GM19468 (cell line): ENCODE measurements around the gene CGB2.
"Not testable (repeated sequence)": the region's sequence is repeated elsewhere in the genome, so short reads cannot be mapped to it uniquely, and the experiment has no call there.

ENCODE experiments used
- ATAC-seq: cut with Tn5 transposase; IDR thresholded peaks from one replicate; pipeline ENCODE4 v1.9.1; 2021; ENCODE audit warnings: mild to moderate bottlenecking, moderate library complexity, moderate number of reproducible peaks; ENCODE audit not compliant: unreplicated experiment; ENCODE audit errors: extremely low read depth

Gene CGB2

DNA sequence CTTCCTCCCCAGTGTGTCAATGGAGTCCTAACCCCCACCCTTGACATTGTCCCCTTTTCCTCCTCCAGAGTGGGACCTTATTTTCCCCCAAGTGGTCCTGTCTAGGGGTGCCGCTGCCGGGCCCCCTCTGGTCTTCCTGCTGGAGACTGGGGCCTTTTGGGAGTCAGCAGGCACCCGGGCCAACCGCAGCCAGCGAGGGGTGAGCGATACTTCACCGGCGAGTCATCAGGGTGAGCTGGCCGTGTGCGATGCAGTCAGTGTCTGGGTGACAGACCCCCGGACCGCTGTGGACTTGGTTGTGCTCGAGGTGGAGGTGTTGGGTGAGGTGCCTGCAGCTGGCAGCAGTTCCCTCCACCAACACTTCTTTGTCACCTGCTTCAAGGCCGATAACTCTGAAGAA, 1.9 kb upstream of the CGB2 start:
- ATAC-seq: not testable (repeated sequence)

DNA sequence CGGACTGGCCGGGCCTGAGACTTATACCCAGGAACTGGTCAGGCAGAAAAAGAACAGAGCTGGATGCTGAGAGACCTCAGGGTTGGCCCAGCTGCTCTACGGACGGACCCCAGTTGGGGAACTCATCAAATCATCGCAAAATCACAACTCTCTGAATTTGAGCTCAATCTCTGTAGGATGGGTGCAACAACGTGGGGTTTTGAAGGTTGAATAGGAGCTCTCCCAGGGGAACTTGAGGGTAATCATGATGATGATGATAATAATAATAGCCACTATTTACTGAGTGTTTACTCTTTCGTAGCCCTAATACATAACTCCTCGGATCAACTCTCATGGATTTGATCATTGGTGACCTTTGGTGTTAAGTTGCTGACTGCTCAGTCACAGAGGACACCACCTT, 1.4 kb upstream of the CGB2 start:
- ATAC-seq: not testable (repeated sequence)

DNA sequence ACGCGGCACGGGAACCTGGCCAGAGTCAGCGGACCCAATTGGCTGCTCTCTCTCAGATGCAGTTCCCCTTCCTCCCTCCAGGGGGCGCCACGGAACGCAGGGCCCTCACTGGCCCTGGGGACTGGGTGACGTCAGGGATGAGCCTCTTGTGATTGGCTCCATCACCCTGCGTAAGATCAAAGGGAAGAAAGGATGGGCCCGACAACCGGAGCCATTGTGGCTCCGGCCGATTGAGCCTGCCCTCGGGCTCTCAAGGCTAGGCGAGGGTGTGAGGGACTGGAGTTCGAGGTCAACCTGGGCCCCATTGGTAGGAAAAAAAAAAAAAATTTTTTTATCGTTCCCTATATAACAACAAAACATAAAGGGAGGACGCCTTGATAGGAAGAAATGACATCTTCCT, 5.1 kb downstream of the CGB2 start, which contains the start of gene CGB1:
Gene CGB1, minus strand, starts transcription at position 81 of the 400 bp plus-strand sequence. CDS start 184 bp downstream, outside the sequence.
- ATAC-seq: not testable (repeated sequence)

DNA sequence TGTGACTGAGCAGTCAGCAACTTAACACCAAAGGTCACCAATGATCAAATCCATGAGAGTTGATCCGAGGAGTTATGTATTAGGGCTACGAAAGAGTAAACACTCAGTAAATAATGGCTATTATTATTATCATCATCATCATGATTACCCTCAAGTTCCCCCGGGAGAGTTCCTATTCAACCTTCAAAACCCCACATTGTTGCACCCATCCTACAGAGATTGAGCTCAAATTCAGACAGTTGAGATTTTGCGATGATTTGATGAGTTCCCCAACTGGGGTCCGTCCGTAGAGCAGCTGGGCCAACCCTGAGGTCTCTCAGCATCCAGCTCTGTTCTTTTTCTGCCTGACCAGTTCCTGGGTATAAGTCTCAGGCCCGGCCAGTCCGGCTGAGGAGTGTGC, 6.4 kb downstream of the CGB2 start:
- ATAC-seq: not testable (repeated sequence)

DNA sequence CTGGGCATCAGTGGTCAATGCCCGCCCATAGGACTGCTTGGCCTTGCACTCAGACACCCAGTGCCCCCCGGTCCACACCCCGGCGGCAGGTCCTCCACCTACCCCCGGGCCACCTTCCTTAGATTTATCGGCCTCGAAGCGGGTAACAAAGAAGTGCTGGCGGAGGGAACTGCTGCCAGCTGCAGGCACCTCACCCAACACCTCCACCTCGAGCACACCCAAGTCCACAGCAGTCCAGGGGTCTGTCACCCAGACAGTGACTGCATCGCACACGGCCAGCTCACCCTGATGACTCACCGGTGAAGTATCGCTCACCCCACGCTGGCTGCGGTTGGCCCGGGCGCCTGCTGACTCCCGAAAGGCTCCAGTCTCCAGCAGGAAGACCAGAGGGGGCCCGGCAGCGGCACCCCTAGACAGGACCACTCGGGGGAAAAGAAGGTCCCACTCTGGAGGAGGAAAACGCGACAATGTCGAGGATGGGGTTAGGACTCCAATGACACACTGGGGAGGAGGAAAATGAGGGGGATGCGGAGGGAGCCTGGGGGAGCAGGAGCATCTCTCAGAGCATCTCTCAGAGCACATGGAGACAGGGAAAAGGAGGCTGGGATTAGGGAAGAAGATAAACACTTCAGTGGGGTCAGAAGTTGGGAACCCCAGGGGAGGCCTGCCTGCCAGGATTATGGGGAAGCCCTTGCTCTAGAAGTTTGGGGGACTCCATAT, 7.0 kb downstream of the CGB2 start:
- not testable (repeated sequence) for ATAC-seq

DNA sequence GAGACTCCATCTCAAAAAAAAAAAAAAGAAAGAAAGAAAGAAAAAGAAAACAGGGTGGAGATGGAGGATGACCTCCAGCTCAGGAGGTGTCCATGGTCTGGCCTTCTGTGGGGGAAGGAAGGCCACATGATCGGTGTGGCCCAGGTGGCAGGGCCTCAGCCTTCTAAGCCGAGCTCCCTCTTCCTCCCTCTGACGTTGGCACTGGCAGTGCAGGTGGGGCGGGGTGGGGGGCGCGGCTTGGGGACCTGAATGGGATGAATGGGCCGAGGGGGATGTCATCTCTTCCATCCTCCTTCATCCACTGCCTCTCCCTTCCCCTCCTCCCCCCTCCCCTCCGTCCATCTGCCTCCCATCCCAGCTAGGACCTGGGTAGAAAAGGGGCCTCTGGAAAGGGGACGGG, 8.0 kb downstream of the CGB2 start:
- ATAC-seq: not testable (repeated sequence)

DNA sequence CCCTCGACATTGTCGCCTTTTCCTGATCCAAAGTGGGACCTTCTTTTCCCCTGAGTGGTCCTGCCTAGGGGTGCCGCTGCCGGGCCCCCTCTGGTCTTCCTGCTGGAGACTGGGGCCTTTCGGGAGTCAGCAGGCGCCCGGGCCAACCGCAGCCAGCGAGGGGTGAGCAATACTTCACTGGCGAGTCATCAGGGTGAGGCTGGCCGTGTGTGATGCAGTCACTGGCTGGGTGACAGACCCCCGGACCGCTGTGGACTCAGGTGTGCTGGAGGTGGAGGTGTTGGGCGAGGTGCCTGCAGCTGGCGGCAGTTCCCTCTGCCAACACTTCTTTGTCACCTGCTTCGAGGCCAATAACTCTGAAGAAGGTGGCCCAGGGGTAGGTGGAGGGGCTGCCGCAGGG, 10.5 kb downstream of the CGB2 start:
- ATAC-seq: no peak

DNA sequence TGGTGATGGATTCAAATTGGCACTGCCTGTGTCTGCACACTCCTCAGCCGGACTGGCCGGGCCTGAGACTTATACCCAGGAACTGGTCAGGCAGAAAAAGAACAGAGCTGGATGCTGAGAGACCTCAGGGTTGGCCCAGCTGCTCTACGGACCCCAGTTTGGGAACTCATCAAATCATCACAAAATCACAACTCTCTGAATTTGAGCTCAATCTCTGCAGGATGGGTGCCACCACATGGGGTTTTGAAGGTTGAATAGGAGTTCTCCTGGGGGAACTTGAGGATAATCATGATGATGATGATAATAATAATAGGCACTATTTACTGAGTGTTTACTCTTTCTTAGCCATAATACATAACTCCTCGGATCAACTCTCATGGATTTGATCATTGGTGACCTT, 11.0 kb downstream of the CGB2 start:
- ATAC-seq: not testable (repeated sequence)

DNA sequence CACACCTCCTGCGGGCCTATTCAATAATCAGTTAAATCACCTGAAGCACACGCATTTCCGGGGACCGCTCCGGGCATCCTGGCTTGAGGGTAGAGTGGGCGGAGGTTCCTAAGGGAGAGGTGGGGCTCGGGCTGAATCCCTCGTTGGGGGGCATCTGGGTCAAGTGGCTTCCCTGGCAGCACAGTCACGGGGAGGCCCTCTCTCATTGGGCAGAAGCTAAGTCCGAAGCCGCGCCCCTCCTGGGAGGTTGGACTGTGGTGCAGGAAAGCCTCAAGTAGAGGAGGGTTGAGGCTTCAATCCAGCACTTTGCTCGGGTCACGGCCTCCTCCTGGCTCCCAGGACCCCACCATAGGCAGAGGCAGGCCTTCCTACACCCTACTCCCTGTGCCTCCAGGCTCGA, 11.9 kb downstream of the CGB2 start, which contains the start of gene CGB5:
Gene CGB5, plus strand, starts transcription at position 301 of the 400 bp plus-strand sequence. CDS start 362 bp downstream, outside the sequence.
- not testable (repeated sequence) for ATAC-seq

DNA sequence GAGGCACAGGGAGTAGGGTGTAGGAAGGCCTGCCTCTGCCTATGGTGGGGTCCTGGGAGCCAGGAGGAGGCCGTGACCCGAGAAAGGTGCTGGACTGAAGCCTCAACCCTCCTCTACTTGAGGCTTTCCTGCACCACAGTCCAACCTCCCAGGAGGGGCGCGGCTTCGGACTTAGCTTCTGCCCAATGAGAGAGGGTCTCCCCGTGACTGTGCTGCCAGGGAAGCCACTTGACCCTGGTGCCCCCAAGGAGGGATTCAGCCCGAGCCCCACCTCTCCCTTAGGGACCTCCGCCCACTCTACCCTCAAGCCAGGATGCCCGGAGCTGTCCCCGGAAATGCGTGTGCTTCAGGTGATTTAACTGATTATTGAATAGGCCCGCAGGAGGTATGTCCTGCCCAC, 17.3 kb downstream of the CGB2 start, which contains the start of gene CGB8:
Gene CGB8, minus strand, starts transcription at position 101 of the 400 bp plus-strand sequence. CDS start 372 bp downstream, outside the sequence.
- ATAC-seq: not testable (repeated sequence)

DNA sequence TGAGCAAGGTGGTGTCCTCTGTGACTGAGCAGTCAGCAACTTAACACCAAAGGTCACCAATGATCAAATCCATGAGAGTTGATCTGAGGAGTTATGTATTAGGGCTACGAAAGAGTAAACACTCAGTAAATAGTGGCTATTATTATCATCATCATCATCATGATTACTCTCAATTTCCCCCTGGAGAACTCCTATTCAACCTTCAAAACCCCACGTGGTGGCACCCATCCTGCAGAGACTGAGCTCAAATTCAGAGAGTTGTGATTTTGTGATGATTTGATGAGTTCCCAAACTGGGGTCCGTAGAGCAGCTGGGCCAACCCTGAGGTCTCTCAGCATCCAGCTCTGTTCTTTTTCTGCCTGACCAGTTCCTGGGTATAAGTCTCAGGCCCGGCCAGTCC, 18.1 kb downstream of the CGB2 start:
- not testable (repeated sequence) for ATAC-seq

DNA sequence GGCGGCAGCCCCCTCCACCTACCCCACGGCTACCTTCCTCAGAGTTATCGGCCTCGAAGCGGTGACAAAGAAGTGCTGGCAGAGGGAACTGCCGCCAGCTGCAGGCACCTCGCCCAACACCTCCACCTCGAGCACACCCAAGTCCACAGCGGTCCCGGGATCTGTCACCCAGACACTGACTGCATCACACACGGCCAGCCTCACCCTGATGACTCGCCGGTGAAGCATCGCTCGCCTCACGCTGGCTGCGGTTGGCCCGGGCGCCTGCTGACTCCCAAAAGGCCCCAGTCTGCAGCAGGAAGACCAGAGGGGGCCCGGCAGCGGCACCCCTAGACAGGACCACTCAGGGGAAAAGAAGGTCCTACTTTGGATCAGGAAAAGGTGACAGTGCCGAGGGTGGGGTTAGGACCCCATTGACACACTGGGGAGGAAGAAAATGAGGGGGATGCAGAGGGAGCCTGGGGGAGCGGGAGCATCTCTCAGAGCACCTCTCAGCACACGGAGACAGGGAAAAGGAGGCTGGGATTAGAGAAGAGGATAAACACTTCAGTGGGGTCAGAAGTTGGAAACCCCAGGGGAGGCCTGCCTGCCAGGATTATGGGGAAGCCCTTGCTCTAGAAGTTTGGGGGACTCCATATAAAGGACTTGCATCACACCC, 18.8 kb downstream of the CGB2 start:
- not testable (repeated sequence) for ATAC-seq

DNA sequence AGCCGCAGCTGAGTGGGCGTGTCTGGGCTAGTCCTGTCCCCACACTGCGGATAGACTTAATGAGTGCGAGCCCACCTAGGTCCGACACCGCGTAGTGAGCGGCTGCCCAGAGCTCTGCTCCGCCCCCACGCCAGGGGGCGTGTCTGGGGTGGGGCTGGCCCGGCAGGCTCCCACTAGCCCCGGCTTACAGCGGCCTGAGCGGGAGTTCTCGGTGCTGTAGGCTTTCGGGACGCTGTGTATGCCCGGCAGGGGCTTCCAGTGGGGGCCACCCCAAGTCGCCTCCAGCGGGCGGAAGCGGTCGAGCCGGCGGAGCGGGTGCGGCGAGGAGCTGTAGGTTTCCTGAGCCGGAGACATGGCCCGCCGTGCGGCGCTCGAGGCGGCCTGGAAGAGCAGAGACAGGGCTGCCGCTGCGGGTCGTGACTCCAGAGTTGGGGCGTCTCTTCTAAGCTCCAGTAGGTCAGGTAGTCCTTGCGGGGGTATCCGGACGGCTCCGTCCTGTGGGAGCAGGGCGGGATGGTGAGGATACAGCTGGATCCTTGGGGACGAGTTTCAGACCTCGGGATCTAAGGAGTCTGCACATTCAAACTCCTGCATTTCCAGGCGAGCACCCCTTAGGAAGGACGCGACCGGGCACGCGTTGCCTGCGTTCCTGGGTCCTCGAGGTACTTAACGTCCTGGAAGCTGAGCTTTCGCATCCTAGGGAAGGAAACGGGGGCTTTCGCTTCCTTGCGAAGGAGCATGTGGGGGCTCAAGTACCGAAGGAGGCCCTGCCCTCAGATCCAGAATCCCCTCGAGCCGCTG, 24.6 kb downstream of the CGB2 start:
- no peak for ATAC-seq

DNA sequence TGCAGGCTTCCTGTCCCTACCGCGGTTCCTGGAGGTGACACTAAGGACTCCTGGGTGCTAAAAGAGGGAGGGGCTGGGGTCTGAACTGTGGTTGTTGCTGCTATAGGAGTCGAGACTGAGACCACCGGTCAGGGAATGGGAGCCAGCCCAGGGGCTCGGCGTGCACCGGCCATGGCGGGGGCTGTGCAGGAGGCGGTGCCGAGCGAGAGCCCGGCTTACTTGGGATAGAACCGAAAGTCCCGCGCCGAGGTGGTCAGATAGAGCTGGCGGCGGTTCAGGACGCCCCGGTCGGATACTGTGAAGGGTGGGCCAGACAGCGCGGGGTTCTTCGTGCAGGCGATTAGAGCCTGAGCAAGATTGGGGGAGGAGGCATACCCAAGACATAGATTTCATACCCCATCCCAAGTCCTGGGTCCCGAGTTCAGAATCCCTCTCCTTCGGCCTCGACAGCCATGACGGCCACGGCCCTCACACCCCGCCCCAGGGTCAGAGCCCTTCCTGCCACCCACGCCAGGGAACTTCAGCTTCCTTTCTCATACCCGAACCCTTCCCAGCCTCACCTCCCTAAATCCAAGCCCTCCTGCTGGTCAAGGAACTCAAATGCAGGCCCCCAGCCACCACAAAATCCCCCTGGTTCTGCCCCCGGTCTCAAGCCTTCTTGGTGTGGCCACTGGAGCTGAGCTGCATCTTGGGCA, 25.4 kb downstream of the CGB2 start:
- ATAC-seq: not testable (repeated sequence)

DNA sequence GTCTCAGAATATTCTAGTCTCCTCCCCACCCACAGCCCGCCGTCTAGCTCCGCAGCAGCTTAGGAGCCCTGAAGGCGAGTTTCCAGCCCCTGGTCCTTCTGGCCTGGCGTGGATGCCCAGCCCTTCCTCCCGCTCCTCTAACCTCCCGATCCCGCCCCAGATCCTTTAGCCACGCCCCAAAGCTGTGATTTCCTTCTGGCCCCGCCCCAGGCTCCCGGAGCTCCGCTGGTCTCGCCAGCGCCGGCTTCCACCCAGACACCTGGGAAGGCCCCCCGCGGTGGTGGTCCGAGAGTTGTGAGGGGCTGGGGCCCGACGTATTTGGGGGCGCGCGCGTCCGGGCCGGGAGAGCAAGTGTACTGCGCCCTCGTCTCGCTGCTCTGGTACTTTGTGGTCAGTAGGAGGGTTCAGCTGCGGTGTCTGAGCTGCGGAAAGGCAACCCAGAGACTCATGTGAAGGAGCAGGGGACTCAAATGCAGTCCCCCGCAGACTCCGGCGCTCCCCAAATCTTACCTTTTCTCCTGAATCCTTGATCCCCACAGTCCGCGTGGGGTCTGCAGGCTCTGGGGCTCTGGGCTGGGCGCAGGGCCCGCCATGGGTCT, 26.0 kb downstream of the CGB2 start, which contains the start of gene CGB7:
Gene CGB7, minus strand, starts transcription at position 114 of the 599 bp plus-strand sequence. CDS start 2,374 bp downstream, outside the sequence.
- ATAC-seq: no peak

DNA sequence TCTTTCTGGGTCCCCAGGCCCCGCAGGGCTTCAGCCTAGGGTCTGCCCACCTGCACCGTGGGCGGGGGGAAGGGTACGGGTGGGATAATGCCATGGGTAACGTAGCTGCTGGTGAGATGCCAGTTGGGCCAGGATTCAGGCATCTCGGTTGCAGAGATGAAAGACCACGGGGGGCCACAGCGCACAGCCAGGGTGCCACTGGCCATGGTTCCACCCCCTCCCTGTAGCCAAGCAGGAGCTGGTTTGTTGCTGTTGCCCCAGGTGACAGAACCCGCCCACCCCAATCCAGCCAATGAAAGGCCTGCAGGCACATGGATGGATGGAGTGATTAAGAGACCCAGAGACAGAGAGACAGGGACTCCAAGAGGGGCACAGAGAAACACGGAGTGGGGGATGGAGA, 26.9 kb downstream of the CGB2 start:
- ATAC-seq: no peak

DNA sequence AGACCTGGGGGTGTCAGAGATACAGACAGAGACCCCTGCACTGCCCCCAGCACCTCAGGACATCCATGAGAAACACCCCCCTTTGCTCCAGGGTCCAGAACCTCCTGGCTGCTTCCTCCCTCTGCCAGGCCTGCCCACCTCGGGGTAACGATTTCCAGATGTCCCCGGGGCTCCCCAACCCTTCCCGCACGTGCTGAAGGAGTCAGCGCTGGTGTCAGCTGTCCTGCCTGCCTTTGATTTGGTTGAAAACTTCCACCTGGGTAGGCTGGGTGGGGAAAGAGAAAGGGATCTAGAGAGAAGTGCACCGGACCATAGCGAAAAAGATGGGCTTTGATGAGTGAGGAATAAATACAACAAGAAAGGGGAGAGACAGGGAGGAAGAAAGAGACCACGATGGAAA, 27.4 kb downstream of the CGB2 start:
- no peak for ATAC-seq

DNA sequence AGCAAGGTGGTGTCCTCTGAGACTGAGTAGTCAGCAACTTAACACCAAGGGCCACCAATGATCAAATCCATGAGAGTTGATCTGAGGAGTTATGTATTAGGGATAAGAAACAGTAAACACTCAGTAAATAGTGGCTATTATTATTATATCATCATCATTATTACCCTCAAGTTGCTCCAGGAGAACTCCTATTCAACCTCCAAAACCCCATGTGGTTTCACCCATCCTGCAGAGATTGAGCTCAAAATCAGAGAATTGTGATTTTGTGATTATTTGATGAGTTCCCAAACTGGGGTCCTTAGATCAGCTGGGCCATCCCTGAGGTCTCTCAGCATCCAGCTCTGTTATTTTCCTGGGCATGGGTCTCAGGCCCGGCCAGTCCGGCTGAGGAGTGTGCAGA, 29.3 kb downstream of the CGB2 start:
- no peak for ATAC-seq

DNA sequence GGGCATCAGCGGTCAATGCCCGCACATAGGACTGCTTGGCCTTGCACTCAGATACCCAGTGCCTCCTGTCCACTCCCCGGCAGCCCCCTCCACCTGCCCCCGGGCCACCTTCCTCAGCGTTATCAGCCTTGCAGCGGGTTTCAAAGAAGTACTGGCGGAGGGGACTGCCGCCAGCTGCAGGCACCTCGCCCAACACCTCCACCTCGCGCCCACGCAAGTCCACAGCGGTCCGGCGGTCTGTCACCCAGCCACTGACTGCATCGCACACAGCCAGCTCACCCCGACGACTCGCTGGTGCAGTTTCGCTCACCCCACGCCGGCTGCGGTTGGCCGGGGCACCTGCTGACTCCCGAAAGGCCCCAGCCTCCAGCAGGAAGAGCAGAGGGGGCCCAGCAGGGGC, 29.8 kb downstream of the CGB2 start:
- no peak for ATAC-seq
